AG04450 (cell line): ENCODE measurements around the gene CXCR6. TPM values are rescaled to one million over a fixed set of nuclear protein-coding genes. Genes with fewer than 3 reads are reported as not detected.
A peak's percentile ranks its signal among the peaks of the same experiment; 100 is the strongest.

ENCODE experiments used
- CTCF ChIA-PET: fragments of 300-600, 350-600 bp; formaldehyde crosslinking; extraction: SDS; loops from one replicate; lab custom pipeline; 2022; ENCODE audit warnings: antibody characterized with exemption, inconsistent platforms; lab: Charles Lee
- POLR2A ChIA-PET: fragments of 350-600 bp; formaldehyde crosslinking; extraction: SDS; loops from one replicate; lab custom pipeline; 2021; ENCODE audit warnings: antibody characterized with exemption, inconsistent platforms; lab: Yijun Ruan, JAX
- DNase-seq: peaks from one replicate; pipeline ENCODE4 v3.0.0-alpha.2; 2011; ENCODE audit warnings: low read depth, low spot score
- H3K27ac ChIP-seq: one replicate; pipeline ENCODE4 v1.5.1; 2012; ENCODE audit warnings: low read depth, low read length, control low read depth
- H3K27me3 ChIP-seq: one replicate; pipeline ENCODE4 v1.6.0; 2012; ENCODE audit warnings: low read length; ENCODE audit not compliant: control insufficient read depth, insufficient read depth
- H3K4me3 ChIP-seq: 2 replicates; pipeline ENCODE4 v1.5.1; 2011; ENCODE audit warnings: mild to moderate bottlenecking, low read depth, low read length, control low read depth
- H3K9me3 ChIP-seq: 2 replicates; pipeline ENCODE4 v1.5.1; 2012; ENCODE audit warnings: low read length; ENCODE audit not compliant: control insufficient read depth, insufficient read depth
- polyA plus RNA-seq: library from polyadenylated mRNA; depleted of rRNA; stranded (reverse); fragments of >200 nt; gene quantifications from 2 replicates; pipeline ENCODE4 v1.2.3, GENCODE V29; 2011
- TF ChIP-seq, protein P1 (sequence below): IDR thresholded peaks from 2 replicates; pipeline ENCODE4 v1.5.1; 2011; ENCODE audit warnings: low read depth, low read length, control low read depth, inconsistent platforms

The CXCR6 gene
- polyA plus RNA-seq, 1 experiment = not detected

GRCh38 chr3:45914362-45915058 is 28.8 kb upstream of the CXCR6 start:
- TF ChIP-seq, protein P1, sequence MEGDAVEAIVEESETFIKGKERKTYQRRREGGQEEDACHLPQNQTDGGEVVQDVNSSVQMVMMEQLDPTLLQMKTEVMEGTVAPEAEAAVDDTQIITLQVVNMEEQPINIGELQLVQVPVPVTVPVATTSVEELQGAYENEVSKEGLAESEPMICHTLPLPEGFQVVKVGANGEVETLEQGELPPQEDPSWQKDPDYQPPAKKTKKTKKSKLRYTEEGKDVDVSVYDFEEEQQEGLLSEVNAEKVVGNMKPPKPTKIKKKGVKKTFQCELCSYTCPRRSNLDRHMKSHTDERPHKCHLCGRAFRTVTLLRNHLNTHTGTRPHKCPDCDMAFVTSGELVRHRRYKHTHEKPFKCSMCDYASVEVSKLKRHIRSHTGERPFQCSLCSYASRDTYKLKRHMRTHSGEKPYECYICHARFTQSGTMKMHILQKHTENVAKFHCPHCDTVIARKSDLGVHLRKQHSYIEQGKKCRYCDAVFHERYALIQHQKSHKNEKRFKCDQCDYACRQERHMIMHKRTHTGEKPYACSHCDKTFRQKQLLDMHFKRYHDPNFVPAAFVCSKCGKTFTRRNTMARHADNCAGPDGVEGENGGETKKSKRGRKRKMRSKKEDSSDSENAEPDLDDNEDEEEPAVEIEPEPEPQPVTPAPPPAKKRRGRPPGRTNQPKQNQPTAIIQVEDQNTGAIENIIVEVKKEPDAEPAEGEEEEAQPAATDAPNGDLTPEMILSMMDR = no peak
- H3K27ac ChIP-seq = no peak overlapping the region
- POLR2A ChIA-PET = no interaction called here
- CTCF ChIA-PET = interaction anchor here (1.2 kb wide), 2 partner anchors 84 to 165 kb away, joined by 3 to 4 read pairs; no protein-coding TSS in a partner anchor
- H3K9me3 ChIP-seq = no peaks in the 10 kb centered on the region
- no peaks in the 10 kb centered on the region for H3K27me3 ChIP-seq
- no peak for DNase-seq
- no peak overlapping the region for H3K4me3 ChIP-seq

DNA sequence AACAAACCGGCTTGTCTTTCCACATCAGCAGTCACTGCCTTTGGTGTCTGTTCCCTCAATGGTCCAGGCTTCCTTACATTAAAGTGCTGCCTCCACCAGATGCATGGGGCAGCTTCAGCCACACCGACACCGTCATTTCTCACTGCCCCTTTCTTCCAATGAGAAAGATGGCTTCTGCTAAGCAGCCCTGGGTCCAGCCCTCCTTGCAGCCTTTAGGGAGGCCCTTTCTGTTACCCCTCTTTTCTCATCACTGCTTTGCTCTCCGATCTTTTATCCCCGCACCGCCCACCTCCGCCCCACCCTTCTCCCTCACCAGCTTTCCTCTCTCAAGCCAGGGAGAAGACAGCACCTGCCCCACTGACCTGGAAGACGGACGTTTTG is 28.2 kb upstream of the CXCR6 start:
- ChIA-PET CTCF (interaction anchor here (0.8 to 1.2 kb wide), 3 partner anchors 14 to 164 kb away, joined by 3 to 4 read pairs (median 4); no protein-coding TSS in a partner anchor), POLR2A (no interaction called here)
- TF ChIP-seq, protein P1 = no peak
- H3K27me3 ChIP-seq = no peaks in the 10 kb centered on the region
- H3K27ac ChIP-seq = no peak overlapping the region
- no peaks in the 10 kb centered on the region for H3K9me3 ChIP-seq
- no peak for DNase-seq
- no peak overlapping the region for H3K4me3 ChIP-seq

GRCh38 chr3:45915518-45916231 is 27.6 kb upstream of the CXCR6 start:
- Histone ChIP-seq H3K4me3 (no peak overlapping the region), H3K9me3 (no peaks in the 10 kb centered on the region), H3K27ac (peak overlapping the region; percentile 52), H3K27me3 (no peaks in the 10 kb centered on the region)
- CTCF ChIA-PET = interaction anchor here (0.8 to 1.2 kb wide), 3 partner anchors 13 to 163 kb away, joined by 3 to 4 read pairs (median 4); no protein-coding TSS in a partner anchor
- DNase-seq = peak; percentile 70
- POLR2A ChIA-PET = no interaction called here
- TF ChIP-seq, protein P1 = no peak

DNA sequence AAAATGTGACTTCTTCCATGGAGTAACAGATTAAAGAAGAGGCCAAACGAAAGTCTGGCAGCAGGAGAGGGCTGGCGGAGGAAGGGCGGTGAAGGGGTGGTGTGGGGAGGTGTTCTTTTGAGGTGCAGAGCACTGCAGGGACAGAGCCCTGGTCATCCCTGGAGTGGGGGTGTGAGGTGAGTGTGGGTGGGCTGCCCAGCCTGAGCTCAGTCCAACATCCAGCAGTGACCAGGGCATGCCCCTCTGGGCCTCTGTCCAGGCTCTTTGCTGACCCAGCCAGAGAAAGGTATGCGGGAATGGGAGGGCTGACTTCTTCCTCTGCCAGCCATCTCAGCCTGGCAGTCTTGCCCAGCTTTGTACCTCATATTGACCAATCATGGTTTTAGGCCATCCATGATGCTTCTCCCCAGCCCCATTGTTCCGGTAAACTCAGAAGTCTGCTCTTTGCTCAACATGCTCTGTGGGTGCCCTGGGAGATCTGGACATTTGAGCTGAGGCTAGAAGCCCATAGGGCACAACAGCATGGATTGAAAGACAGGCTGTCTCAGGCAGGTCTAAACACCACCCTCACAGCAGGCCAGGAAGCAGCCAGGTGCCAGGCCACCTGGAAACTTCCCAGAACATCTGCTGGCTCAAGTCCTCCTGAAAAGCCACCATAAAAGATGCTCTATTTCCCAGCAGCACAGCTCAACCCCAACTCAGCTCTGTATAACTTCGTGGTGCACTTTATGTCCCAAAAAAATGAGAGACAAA is 25.9 kb upstream of the CXCR6 start:
- TF ChIP-seq, protein P1 = no peak

More for the DNA sequence above, 25.9 kb upstream of the CXCR6 start:
- ChIA-PET CTCF (no interaction called here), POLR2A (no interaction called here)
- Histone ChIP-seq H3K27me3 (no peaks in the 10 kb centered on the region), H3K4me3 (no peak overlapping the region), H3K9me3 (no peaks in the 10 kb centered on the region), H3K27ac (no peak overlapping the region)
- no peak for DNase-seq
